Activated naive CD4-positive, alpha-beta T cell treated with anti-CD3 and anti-CD28 coated beads, Interleukin-2, amount 10 ng/mL, durations not matched to agents 7 days and 5 days (primary cell): ENCODE results near the gene SLC10A7.

ENCODE experiments used
- CTCF ChIA-PET: fragments of 350-600 bp; sonication (Branson Sonifier 250); formaldehyde crosslinking; loops from one replicate; lab custom pipeline; 2021; ENCODE audit warnings: antibody characterized with exemption; lab: Charles Lee
- DNase-seq: peaks from one replicate; pipeline ENCODE4 v3.0.0-alpha.2; 2020
- H3K27ac Mint-ChIP-seq: one replicate; pipeline ENCODE4 v1.8.0; 2021; ENCODE audit warnings: mild to moderate bottlenecking, moderate library complexity, mixed read lengths
- H3K27me3 Mint-ChIP-seq: one replicate; pipeline ENCODE4 v1.8.0; 2021; ENCODE audit warnings: mild to moderate bottlenecking, mixed read lengths
- H3K36me3 Mint-ChIP-seq: one replicate; pipeline ENCODE4 v1.8.0; 2021; ENCODE audit warnings: mixed read lengths
- H3K4me1 Mint-ChIP-seq: one replicate; pipeline ENCODE4 v1.8.0; 2021; ENCODE audit warnings: mixed read lengths
- H3K4me3 Mint-ChIP-seq: one replicate; pipeline ENCODE4 v1.8.0; 2021; ENCODE audit warnings: mild to moderate bottlenecking, moderate library complexity, mixed read lengths
- H3K9me3 Mint-ChIP-seq: one replicate; pipeline ENCODE4 v1.8.0; 2021; ENCODE audit warnings: mixed read lengths

Gene SLC10A7

DNA sequence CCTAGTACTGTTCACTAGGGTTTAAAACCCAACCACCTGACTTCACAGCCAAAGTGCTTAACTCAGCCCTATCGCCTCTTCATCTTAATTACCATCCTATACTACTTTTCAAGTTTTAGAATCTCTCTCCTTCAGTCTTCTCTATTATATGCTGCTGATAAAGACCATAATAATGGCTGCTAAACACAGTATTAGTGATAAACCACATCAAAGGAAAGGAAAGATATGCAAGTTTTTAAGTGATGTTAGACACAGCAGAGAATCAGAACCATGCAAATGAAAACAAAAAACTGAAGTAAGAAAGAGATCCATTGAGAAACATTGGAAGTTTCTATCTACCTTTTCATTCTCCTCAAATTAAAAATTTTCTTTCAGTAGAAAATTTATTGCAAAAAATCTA, 206.6 kb downstream of the SLC10A7 start:
- Mint-ChIP-seq H3K9me3 (no peaks in the 10 kb centered on the region), H3K4me1 (no peaks in the 10 kb centered on the region), H3K27me3 (no peaks in the 10 kb centered on the region), H3K27ac (no peak overlapping the region), H3K4me3 (no peak overlapping the region), H3K36me3 (no peaks in the 10 kb centered on the region)
- CTCF ChIA-PET = no interaction called here
- DNase-seq = no peak

DNA sequence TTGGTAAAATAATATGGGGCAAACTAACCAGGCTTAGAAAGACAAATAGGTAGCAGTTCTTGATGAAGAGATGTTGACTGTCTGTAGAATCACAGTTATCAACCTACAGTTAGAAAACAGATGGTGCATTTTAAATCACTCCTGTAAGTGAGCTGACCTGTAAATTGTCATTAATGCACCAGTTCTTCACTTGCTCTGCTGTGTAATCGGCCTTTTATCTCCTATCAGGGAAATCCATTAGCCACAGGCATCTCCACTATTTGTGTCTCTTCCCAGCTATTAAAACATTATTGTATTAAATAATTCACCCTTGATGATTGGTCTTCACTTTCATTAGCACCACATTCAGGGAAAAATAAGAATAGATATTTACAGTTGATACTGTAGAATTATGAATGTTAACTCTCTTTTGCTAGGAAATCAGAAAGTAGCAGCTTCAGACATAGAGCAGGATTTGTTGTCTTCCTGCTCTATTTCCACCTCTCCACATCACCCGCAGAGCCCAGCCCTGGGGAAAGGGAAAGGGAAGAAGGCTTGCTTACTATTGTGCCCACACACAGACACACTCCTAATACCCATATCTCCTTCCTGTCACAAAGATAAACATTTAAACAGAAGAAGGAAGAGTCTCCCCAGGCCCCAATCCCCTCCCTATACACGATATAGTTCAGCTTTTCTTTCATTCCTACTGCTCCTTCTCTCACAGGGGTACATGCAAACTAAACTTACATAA, 210.3 kb downstream of the SLC10A7 start:
- H3K36me3 Mint-ChIP-seq = no peaks in the 10 kb centered on the region
- H3K4me3 Mint-ChIP-seq = no peak overlapping the region
- no peaks in the 10 kb centered on the region for H3K4me1 Mint-ChIP-seq
- H3K27me3 Mint-ChIP-seq = no peaks in the 10 kb centered on the region
- H3K9me3 Mint-ChIP-seq = no peaks in the 10 kb centered on the region
- DNase-seq = no peak
- CTCF ChIA-PET = no interaction called here
- H3K27ac Mint-ChIP-seq = no peak overlapping the region

DNA sequence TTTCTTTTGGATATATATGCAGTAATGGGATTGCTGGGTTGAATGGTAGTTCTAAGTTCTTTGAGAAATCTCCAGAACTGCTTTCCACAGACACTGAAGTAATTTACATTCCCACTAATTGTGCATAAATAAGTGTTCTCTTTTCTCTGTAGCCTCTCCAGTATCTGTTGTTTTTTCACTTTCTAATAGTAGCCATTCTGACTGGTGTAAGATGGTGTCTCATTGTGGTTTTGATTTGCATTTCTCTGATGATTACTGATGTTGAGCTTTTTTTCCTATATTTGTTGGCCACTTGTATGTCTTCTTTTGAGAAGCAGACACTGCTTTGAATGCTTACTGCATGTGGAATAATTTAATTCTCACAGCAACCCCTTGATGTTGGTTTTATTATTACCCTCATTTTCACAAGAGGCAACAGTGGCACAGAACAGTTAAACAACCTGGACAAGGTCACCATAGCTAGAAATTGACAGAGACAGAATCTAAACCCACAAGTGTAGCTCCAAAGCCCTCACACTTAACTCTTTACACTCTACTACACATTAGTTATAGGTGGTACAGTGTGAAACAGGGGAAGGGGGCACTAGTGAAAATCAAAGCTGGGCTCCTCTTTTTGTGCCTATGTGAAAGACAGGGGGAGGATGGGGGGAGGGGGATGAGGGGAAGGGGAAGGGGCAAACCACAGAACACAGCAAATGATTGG, 211.3 kb downstream of the SLC10A7 start:
- no peak overlapping the region for H3K4me3 Mint-ChIP-seq
- no peaks in the 10 kb centered on the region for H3K36me3 Mint-ChIP-seq
- H3K27ac Mint-ChIP-seq = no peak overlapping the region
- CTCF ChIA-PET = no interaction called here
- H3K4me1 Mint-ChIP-seq = no peaks in the 10 kb centered on the region
- no peak for DNase-seq
- H3K27me3 Mint-ChIP-seq = no peaks in the 10 kb centered on the region
- no peaks in the 10 kb centered on the region for H3K9me3 Mint-ChIP-seq

DNA sequence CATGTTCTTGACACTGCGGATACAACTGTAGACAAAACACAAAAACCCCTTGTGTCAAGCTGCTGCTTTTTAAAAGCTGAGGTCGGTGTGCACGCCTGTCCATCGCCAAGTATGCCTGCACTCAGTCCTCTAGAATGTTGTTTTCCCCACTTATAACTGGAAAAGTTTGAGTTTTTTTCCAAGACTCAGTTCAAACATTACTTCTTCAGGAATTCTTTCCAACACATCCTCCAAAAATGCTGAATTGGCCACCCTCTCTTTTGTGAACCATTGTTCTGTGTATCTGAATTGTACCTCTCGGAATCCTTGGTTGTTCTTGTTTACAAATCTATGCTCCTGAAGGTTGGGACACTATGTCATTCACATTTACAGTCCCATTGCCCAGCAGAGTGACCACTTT, 212.8 kb downstream of the SLC10A7 start:
- no peaks in the 10 kb centered on the region for H3K4me1 Mint-ChIP-seq

DNA sequence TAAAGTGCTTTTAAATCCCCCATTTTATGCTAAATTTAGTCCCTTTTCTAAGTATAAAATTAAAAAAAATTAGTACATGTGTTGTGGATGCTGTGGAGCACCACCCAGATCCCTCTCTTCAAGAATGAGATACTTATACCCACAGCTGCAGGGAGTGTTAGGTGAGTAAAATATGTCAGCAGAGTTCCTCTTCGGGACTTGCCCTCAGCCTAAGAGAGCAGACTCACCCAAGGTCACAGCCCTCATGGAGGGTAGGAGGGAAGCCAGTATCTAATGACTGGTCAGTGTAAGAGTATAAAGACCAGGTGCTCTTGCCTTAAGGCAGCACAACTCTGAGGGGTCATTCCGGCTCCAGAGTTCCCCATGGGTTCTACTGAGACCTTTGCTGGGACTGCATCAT, 218.9 kb downstream of the SLC10A7 start:
- Mint-ChIP-seq H3K27ac (no peak overlapping the region), H3K36me3 (peaks cover 4% of the 10 kb centered on the region)

More for the DNA sequence above, 212.8 kb downstream of the SLC10A7 start:
- CTCF ChIA-PET = no interaction called here
- Mint-ChIP-seq H3K4me3 (no peak overlapping the region), H3K9me3 (no peaks in the 10 kb centered on the region), H3K36me3 (peaks cover 4% of the 10 kb centered on the region), H3K27me3 (no peaks in the 10 kb centered on the region), H3K27ac (no peak overlapping the region)
- DNase-seq = no peak

DNA sequence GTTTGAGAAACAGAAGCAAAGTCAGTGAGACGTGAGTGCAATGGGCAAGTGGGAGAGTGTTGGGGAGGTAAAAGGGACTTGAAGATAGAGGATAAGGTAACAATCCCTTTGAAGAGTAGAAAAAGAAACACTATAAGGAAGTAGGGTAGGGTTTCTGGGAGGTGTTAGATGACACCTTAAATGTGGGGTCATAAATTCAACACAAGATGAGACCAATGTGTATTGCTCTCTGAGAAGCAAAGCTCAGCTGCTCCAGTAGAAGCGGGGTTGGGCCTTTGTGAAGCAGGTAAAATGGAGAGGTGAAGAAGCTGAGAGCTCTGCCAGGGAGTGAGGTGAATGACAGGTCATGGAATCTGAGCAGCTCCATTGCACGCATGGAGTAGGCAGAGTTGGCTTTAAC, 222.1 kb downstream of the SLC10A7 start:
- no peak for DNase-seq
- Mint-ChIP-seq H3K36me3 (peaks cover 4% of the 10 kb centered on the region), H3K4me1 (no peaks in the 10 kb centered on the region), H3K27me3 (no peaks in the 10 kb centered on the region), H3K27ac (no peak overlapping the region), H3K4me3 (no peak overlapping the region), H3K9me3 (no peaks in the 10 kb centered on the region)
- CTCF ChIA-PET = no interaction called here

More for the DNA sequence above, 218.9 kb downstream of the SLC10A7 start:
- CTCF ChIA-PET = no interaction called here
- DNase-seq = no peak
- no peaks in the 10 kb centered on the region for H3K27me3 Mint-ChIP-seq
- no peak overlapping the region for H3K4me3 Mint-ChIP-seq
- H3K4me1 Mint-ChIP-seq = no peaks in the 10 kb centered on the region
- no peaks in the 10 kb centered on the region for H3K9me3 Mint-ChIP-seq

DNA sequence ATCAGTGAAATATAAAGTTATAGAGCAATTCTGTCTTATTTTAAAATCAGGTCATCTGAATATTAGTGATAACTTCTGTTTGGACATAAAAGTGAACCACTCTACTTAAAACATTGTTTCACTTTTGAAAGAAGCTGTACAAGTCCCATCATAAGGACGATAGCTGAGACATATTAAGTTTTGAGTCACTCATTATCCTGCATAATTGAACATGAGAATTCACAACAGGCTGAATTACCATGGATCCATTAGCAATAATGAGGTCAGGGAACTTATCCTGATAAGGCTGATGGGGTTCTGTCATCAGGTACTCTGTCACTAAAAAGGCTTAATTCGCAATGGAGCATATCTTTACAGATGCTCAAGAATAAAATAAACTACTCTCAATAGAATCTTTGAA, 227.0 kb downstream of the SLC10A7 start:
- CTCF ChIA-PET = no interaction called here
- H3K36me3 Mint-ChIP-seq = peaks cover 7% of the 10 kb centered on the region
- H3K9me3 Mint-ChIP-seq = no peaks in the 10 kb centered on the region
- no peak overlapping the region for H3K27ac Mint-ChIP-seq
- H3K27me3 Mint-ChIP-seq = no peaks in the 10 kb centered on the region
- no peak overlapping the region for H3K4me3 Mint-ChIP-seq
- no peak for DNase-seq
- no peaks in the 10 kb centered on the region for H3K4me1 Mint-ChIP-seq

DNA sequence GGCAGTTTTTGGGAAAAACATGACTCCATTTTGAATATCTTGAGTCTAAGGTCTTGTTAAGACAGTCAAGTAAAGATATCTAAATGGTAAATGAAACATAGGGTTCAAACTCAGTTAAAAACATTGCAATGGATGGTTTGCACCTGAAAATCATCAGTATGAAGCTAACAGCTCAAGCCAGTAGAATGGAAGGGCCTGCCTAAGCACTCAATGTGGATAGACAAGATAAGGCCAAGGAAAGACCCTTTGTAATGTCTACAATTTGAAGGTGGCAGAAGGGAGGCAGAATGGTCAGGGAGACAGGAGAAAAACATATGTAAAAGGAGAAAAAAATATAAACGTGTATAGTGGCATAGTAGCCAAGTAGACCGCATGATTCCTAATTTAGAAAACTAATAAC, 229.2 kb downstream of the SLC10A7 start:
- Mint-ChIP-seq H3K4me1 (no peaks in the 10 kb centered on the region), H3K9me3 (no peaks in the 10 kb centered on the region)

DNA sequence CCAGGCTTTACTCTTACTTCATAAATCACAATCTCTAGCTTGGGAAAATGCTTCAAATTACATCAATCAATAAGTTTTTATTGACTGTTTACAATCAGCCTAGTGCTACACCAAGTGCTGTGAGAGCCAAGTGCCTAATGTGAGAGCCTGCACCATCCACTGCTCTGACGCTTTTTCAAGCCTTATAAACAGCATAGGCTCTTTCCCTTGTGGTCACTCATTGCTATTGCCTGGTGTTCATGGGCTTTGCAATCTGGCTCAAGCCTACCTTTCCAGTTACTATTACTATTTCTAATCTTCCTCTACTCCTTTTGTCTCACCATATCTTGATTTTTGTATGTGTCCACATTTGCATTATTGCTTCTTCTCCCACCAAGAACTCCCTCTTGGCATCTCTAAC, 230.4 kb downstream of the SLC10A7 start:
- CTCF ChIA-PET = no interaction called here
- Mint-ChIP-seq H3K36me3 (peaks cover 7% of the 10 kb centered on the region), H3K4me3 (no peak overlapping the region), H3K4me1 (no peaks in the 10 kb centered on the region), H3K27me3 (no peaks in the 10 kb centered on the region), H3K9me3 (no peaks in the 10 kb centered on the region), H3K27ac (no peak overlapping the region)
- no peak for DNase-seq

More for the DNA sequence above, 229.2 kb downstream of the SLC10A7 start:
- CTCF ChIA-PET = no interaction called here
- DNase-seq = no peak
- Mint-ChIP-seq H3K4me3 (no peak overlapping the region), H3K27ac (no peak overlapping the region), H3K36me3 (peaks cover 7% of the 10 kb centered on the region), H3K27me3 (no peaks in the 10 kb centered on the region)

DNA sequence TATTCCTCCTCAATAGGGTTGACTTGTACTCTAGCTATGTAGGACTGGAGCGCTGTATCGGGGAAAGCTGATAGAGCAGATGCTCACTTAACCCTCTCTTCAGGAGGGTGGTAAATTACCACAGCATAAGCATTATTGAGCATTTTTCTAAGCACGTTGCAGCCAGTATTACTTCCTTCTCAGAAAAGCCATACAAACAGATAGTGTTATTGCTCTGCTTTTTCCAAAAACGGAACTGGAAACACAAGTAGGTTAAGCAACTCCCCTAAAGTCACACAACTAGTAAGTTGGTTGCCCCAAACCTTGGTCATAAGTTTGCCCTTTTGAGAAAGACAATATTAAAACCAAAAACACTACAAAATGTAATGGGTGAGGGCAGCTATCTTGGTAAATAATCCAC, 233.5 kb downstream of the SLC10A7 start:
- CTCF ChIA-PET = no interaction called here
- no peak for DNase-seq
- Mint-ChIP-seq H3K36me3 (peaks cover 7% of the 10 kb centered on the region), H3K4me3 (no peak overlapping the region), H3K27me3 (no peaks in the 10 kb centered on the region), H3K4me1 (no peaks in the 10 kb centered on the region), H3K27ac (no peak overlapping the region), H3K9me3 (no peaks in the 10 kb centered on the region)

DNA sequence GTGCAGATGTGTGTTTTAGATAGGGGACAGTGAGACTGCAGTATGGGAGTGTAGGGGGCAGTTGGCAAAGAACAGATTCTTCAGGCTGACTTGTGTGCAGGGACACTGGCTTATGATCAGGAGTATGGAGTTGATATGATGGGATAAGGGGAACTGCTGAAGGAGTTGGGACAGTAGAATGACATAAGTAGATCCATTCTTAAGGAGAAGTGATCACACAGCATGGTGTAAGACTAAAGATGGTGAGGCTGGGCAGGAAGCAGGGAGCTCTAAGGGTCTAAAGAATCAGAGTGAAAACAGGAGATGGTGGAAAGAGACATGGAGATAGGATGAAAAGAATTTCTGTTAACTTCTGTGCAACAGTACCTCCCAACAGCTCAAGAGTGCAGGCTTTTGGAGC, 236.7 kb downstream of the SLC10A7 start:
- H3K27me3 Mint-ChIP-seq = no peaks in the 10 kb centered on the region
- H3K9me3 Mint-ChIP-seq = no peaks in the 10 kb centered on the region
- DNase-seq = no peak
- H3K36me3 Mint-ChIP-seq = no peaks in the 10 kb centered on the region
- no peak overlapping the region for H3K4me3 Mint-ChIP-seq
- H3K27ac Mint-ChIP-seq = no peak overlapping the region
- H3K4me1 Mint-ChIP-seq = no peaks in the 10 kb centered on the region
- CTCF ChIA-PET = no interaction called here

DNA sequence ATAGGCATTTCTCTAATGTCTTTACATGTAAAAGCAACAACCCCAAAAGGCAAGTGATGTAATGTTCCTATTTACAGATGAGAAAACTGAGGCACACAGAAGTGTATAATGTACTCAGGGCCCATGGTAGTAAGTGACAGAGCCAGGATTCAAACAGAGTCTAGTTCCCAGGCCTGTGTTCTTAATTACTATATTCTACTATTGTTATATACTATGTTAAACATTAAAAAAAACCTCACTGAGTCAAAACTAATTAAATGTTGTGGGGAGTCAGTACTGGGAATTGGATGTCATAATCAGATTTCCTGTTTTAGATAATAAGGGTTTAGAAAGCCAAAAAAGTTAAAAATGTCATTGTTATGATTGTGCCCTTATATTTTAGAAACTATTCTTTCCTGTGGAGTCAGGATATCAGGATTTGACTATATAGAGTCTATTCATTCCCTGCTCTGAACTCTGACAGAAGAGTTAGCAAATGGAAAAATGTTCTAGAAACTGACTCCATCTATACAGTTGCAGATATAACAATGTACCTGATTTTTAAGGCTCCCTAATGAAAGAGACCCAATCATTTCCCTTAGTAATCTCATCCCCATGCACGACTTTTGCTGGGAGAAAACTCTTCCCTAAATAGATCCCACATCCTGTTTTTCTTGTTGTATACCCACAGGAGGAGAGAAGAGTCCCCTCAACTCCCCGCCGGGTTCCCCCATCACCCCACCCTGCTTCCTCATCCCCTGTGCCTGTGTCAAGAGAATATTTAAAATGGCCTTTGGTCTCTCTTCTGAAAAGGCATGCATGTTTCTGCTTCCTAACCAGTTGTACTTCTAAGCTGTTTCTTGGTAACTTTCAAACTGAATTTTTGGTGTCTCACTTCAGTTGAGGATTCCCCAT, 237.7 kb downstream of the SLC10A7 start:
- H3K27me3 Mint-ChIP-seq = no peaks in the 10 kb centered on the region
- DNase-seq = no peak
- no peaks in the 10 kb centered on the region for H3K4me1 Mint-ChIP-seq
- CTCF ChIA-PET = no interaction called here
- H3K4me3 Mint-ChIP-seq = no peak overlapping the region
- H3K36me3 Mint-ChIP-seq = no peaks in the 10 kb centered on the region
- H3K27ac Mint-ChIP-seq = no peak overlapping the region
- no peaks in the 10 kb centered on the region for H3K9me3 Mint-ChIP-seq

DNA sequence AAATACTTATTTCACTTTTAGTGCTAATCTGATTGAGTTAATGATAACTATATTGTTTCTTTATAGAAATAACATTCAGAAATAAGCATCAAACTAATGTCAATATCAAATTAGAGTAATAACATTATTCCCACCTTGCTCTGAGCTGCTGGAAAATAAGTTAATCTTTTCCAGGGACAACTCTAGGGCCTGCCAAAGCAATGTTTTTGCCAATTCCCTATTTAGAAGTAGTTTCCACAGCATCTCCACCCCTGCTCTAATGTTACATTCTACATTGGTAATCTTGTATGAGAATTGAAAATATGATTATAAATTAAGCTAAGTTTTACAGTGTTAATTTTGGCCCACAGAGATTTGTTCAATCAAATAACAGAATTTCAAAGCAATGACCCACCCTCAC, 239.1 kb downstream of the SLC10A7 start:
- DNase-seq = no peak
- Mint-ChIP-seq H3K4me3 (no peak overlapping the region), H3K4me1 (no peaks in the 10 kb centered on the region), H3K9me3 (no peaks in the 10 kb centered on the region), H3K36me3 (no peaks in the 10 kb centered on the region), H3K27me3 (no peaks in the 10 kb centered on the region), H3K27ac (no peak overlapping the region)
- CTCF ChIA-PET = no interaction called here

DNA sequence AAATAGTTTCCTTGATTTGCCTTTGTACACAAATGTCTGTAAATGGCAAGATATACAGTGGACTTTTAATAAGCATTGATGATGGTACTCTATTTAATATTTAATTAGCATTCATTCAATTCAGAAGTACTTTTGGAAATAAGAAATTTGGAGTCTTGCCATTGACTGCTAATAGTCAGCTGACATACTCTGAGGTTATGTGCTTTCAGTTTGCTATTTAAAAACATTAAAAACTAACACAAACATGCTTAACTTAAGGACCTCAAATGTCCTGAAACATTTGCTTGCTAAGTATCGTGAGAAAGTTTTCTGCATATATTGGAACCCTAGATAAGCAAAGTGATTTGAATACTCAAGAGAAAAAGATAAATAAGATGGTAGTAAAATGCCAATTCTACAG, 242.8 kb downstream of the SLC10A7 start:
- H3K4me1 Mint-ChIP-seq = no peaks in the 10 kb centered on the region
- H3K9me3 Mint-ChIP-seq = no peaks in the 10 kb centered on the region
- no peak for DNase-seq
- CTCF ChIA-PET = no interaction called here
- H3K27me3 Mint-ChIP-seq = no peaks in the 10 kb centered on the region
- no peak overlapping the region for H3K4me3 Mint-ChIP-seq
- no peak overlapping the region for H3K27ac Mint-ChIP-seq
- H3K36me3 Mint-ChIP-seq = no peaks in the 10 kb centered on the region
